ENCODE results near the gene HAUS7. TPM values are rescaled to one million over a fixed set of nuclear protein-coding genes. Genes with fewer than 3 reads are reported as not detected.

The HAUS7 gene
- total and polyA plus RNA-seq, 2 of the 8 experiments (the other 6 are each of a cell fraction or from before 2014, with no cell fraction given): 45.4 to 54.0 TPM

DNA sequence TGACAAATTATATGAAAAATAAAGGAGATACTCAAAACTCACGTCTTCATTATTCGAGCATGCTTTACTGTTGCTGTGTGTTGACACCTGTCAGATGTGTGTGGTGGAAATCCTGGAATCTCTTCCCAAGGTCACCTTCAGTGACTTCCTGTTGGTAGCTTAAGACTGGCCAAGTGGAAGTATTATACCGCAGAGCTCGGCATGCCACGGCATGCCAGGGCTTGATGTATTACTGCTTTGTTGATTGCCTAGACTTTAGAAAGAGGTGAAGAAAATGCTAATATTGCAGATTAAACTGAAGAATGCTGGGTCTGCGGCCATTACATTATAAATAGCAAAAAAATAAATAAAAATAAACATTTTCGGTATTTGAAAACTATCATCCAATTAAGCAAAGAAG lies 29.1 kb downstream of the HAUS7 start:
- no peak overlapping the region for H4K91ac ChIP-seq (replicated peaks; ENCODE audit: insufficient read length, low read length)
- no peaks in the 10 kb centered on the region for H4K20me1 ChIP-seq (replicated peaks in 1 of 2; ENCODE audit: control insufficient read depth in 1 of 2, insufficient read depth in 2 of 2, low read length in 2 of 2)
- H3K79me1 ChIP-seq (ENCODE audit: low read depth, low read length): no peaks in the 10 kb centered on the region
- H3K56ac ChIP-seq (replicated peaks; ENCODE audit: insufficient read length, low read depth, low read length): no peak overlapping the region
- H3K4ac ChIP-seq (replicated peaks; ENCODE audit: insufficient read length, low read depth, low read length): no peak overlapping the region
- no peak overlapping the region for H3K18ac ChIP-seq (ENCODE audit: extremely low read depth, low read length)
- no peak overlapping the region for H3K4me2 ChIP-seq (ENCODE audit: insufficient read depth in 1 of 2, low read depth in 2 of 2, low read length in 2 of 2)
- H2BK120ac ChIP-seq (replicated peaks; ENCODE audit: low read depth, low read length): no peak overlapping the region
- 93% methylated on average over 6 of the region's 7 CpGs; no CpG with 5 or more reads in 1 of the 2 experiments for whole genome bisulfite sequencing, 2 experiments (ENCODE audit: extremely low coverage in 1 of 2, insufficient coverage in 1 of 2, insufficient read length in 1 of 2, insufficient replicate concordance in 2 of 2, low coverage in 1 of 2, low lambda C conversion rate in 2 of 2, missing lambda C conversion rate in 1 of 2)
- H2BK20ac ChIP-seq (ENCODE audit: low read length): no peak overlapping the region
- H3K27ac ChIP-seq (ENCODE audit: low read depth, low read length): no peak overlapping the region
- no peak overlapping the region for H4K5ac ChIP-seq (ENCODE audit: insufficient read length, low read depth, low read length)
- DNase-seq (ENCODE audit: low read depth in 1 of 2, low spot score in 2 of 2) (no peak), FAIRE-seq (no peak)
- no peaks in the 10 kb centered on the region for H3K23me2 ChIP-seq (ENCODE audit: low read depth, low read length)
- no peak overlapping the region for H3K9ac ChIP-seq (replicated peaks in 1 of 4; ENCODE audit: extremely low read depth in 1 of 4, low read depth in 3 of 4, low read length in 3 of 4)
- TF ChIP-seq POLR2A (IDR thresholded peaks at IDR 0.05; ENCODE audit: control extremely low read depth in 1 of 2, low read depth in 2 of 2, low read length in 2 of 2) (no peak), TCF12 (IDR thresholded peaks at IDR 0.05; ENCODE audit: low read depth, low read length) (no peak), KDM5A (IDR thresholded peaks at IDR 0.05; ENCODE audit: low read length) (no peak), SAP30 (IDR thresholded peaks at IDR 0.05; ENCODE audit: insufficient read depth, insufficient replicate concordance, low read length) (no peak)
- TF ChIP-seq, protein P1, sequence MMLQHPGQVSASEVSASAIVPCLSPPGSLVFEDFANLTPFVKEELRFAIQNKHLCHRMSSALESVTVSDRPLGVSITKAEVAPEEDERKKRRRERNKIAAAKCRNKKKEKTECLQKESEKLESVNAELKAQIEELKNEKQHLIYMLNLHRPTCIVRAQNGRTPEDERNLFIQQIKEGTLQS (IDR thresholded peaks at IDR 0.05; ENCODE audit: insufficient read depth, low read depth, low read length): no peak
- H2BK5ac ChIP-seq (ENCODE audit: low read depth, low read length): no peak overlapping the region
- no peaks in the 10 kb centered on the region for H3K27me3 ChIP-seq (replicated peaks in 1 of 4; ENCODE audit: control insufficient read depth in 3 of 4, extremely low read depth in 1 of 4, insufficient read depth in 3 of 4, low read length in 3 of 4)
- H3K23ac ChIP-seq (ENCODE audit: insufficient read length): no peak overlapping the region
- H3K14ac ChIP-seq (ENCODE audit: insufficient read length): no peak overlapping the region
- H3K4me3 ChIP-seq (ENCODE audit: extremely low read depth in 1 of 4, insufficient read depth in 2 of 4, low read depth in 3 of 4, low read length in 4 of 4): no peak overlapping the region
- H2BK15ac ChIP-seq (ENCODE audit: low read length): no peak overlapping the region
- H2AFZ ChIP-seq (ENCODE audit: low read length): no peak overlapping the region
- no peaks in the 10 kb centered on the region for H3K36me3 ChIP-seq (ENCODE audit: control insufficient read depth in 2 of 4, insufficient read depth in 4 of 4, low read length in 3 of 4)
- no peaks in the 10 kb centered on the region for H3K79me2 ChIP-seq (ENCODE audit: control insufficient read depth in 1 of 2, insufficient read depth in 2 of 2, low read length in 2 of 2)
- POLR2A ChIA-PET (ENCODE audit: partially characterized antibody): interaction anchor here (0.7 kb wide), 1 partner anchor 273 kb away, joined by 3 read pairs; no protein-coding TSS in a partner anchor
- no peak overlapping the region for H2BK12ac ChIP-seq (ENCODE audit: low read depth, low read length)
- no peak overlapping the region for H2AK5ac ChIP-seq (ENCODE audit: low read depth, low read length)
- H4K8ac ChIP-seq (ENCODE audit: extremely low read depth, insufficient read depth, low read length): no peak overlapping the region
- H3K9me3 ChIP-seq (ENCODE audit: insufficient read depth in 2 of 2, low read depth in 1 of 2, low read length in 1 of 2): no peaks in the 10 kb centered on the region
- H3K4me1 ChIP-seq (replicated peaks in 1 of 4; ENCODE audit: control insufficient read depth in 3 of 4, insufficient read depth in 4 of 4, low read length in 3 of 4): no peaks in the 10 kb centered on the region
- CTCF ChIA-PET (ENCODE audit: partially characterized antibody): interaction anchor here (0.7 to 1.9 kb wide), 4 partner anchors 20 to 98 kb away, joined by 3 to 5 read pairs (median 4); no protein-coding TSS in a partner anchor
